GM15510 (cell line): ENCODE results near the gene CYBRD1.

Source experiments
- POLR2A ChIP-seq: IDR thresholded peaks from 3 replicates; pipeline ENCODE4 v1.6.1; 2011; ENCODE audit warnings: borderline replicate concordance; ENCODE audit not compliant: insufficient read length; ENCODE audit errors: extremely low read depth

Gene CYBRD1

GRCh38 chr2:171522052-171522787, at the start of gene CYBRD1:
CYBRD1 (plus strand) TSS chr2:171522474; CDS start chr2:171522546, 72 bp downstream.
- TF ChIP-seq POLR2A = peak; percentile 72

GRCh38 chr2:171475979-171476378, 46.3 kb upstream of the CYBRD1 start:
- TF ChIP-seq POLR2A = no peak

- TF ChIP-seq POLR2A = no peak
These were observed 43.9 kb upstream of the CYBRD1 start for GRCh38 chr2:171478345-171478744.

GRCh38 chr2:171479154-171479814, 43.0 kb upstream of the CYBRD1 start:
- no peak for TF ChIP-seq POLR2A

GRCh38 chr2:171480908-171481307, 41.4 kb upstream of the CYBRD1 start:
- no peak for TF ChIP-seq POLR2A

- TF ChIP-seq POLR2A = no peak
These were observed 40.0 kb upstream of the CYBRD1 start for GRCh38 chr2:171482308-171482707.

GRCh38 chr2:171482877-171483276, 39.4 kb upstream of the CYBRD1 start:
- TF ChIP-seq POLR2A = no peak

GRCh38 chr2:171483793-171484192, 38.5 kb upstream of the CYBRD1 start:
- TF ChIP-seq POLR2A = no peak

GRCh38 chr2:171485116-171485515, 37.2 kb upstream of the CYBRD1 start:
- no peak for TF ChIP-seq POLR2A

- no peak for TF ChIP-seq POLR2A
These were observed 35.1 kb upstream of the CYBRD1 start for GRCh38 chr2:171487201-171487600.

GRCh38 chr2:171487803-171488259, 34.4 kb upstream of the CYBRD1 start:
- TF ChIP-seq POLR2A = no peak

GRCh38 chr2:171490577-171490976, 31.7 kb upstream of the CYBRD1 start:
- no peak for TF ChIP-seq POLR2A

GRCh38 chr2:171491292-171491691, 31.0 kb upstream of the CYBRD1 start:
- no peak for TF ChIP-seq POLR2A

- no peak for TF ChIP-seq POLR2A
These were observed 29.6 kb upstream of the CYBRD1 start for GRCh38 chr2:171492664-171493063.

- TF ChIP-seq POLR2A = no peak
These were observed 16.9 kb upstream of the CYBRD1 start for GRCh38 chr2:171505374-171505773.
